Muscle of arm (tissue), 12 donors: ENCODE data around the gene TPBG. TPM values are rescaled to one million over a fixed set of nuclear protein-coding genes. Genes with fewer than 3 reads are reported as not detected.
"Not testable (repeated sequence)": the region's sequence is repeated elsewhere in the genome, so short reads cannot be mapped to it uniquely, and the experiment has no call there.

Experiments used
- DNase-seq: peaks from one replicate; pipeline ENCODE4 v3.0.0-alpha.2; 2013
- polyA plus RNA-seq, 12 donors: library from polyadenylated mRNA; unstranded; fragments of 120-200 nt; gene quantifications; one replicate each; pipeline ENCODE4 v1.2.1, GENCODE V29; 2013; ENCODE audit not compliant: insufficient read length in 12 of 12

TPBG gene
- polyA plus RNA-seq, 12 donors = 7.7 to 26.5 (median 13.2) TPM; not detected in 1

DNA sequence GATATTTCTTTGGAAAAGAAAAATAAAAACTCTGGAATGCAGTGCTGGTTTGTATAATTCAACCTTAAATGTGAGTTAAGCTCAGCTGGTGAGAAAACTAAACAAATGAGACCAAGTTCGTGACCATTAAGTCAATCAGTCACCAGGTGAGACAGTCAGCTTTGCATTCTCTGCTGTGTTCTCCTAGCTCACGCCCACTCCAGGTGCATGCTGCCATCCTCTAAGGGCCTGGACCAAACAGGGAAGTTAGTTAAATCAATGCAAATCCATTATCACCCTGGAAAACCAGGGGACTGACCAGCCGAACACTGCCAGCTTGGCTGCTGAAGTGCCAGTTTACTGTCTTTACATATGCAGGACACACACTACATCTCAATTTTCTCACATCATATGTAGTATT lies 7.2 kb downstream of the TPBG start:
- no peak for DNase-seq

DNA sequence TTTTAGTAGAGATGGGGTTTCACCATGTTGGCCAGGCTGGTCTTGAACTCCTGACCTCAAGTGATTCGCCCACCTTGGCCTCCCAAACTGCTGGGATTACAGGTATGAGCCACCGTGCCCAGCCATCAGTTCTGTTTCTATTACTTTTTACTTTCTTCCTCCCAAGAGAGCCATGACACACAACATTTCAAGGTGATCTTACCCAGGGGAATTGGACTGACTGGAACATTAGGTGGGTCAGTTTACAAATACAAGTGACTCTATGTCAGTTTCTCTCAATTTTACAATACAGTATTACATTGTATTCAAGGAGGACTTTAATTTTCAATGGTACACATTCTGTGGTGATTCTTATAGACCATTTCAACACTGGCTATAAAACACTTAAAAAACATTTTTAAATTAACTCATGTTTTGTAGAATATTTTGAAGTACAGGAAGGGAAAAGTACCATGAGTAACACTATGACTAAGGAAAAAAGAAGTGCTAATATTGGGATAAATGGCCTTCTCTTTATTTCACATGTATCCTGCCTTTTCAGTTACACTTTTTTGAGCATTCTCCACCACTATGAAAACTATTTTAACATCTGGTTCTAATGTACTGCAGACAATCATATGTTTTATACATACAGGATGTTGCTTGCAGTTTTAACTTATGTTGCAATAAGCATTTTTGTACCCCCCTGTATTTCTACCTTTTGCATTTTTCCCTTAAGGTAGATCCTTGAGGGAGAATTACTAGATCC lies 8.4 kb downstream of the TPBG start:
- DNase-seq = no peak

DNA sequence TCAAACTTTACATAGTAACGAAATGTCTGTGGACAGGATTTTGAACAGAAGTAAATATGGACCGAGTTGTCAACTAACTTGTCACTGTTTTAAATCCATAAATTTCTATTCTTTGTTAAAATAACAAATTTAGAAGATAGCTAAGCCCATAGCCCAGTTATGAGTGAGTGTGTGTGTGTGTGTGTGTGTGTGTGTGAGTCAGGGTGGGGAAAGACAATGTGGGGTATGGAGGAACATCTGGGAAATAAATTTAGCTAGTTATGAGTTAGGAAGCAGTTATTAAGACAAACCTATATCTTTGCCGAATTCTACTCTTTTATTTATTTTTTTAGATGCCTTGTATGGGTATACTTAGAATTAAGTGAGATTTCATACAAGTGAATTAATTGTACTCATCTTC lies 9.0 kb downstream of the TPBG start:
- DNase-seq = no peak

DNA sequence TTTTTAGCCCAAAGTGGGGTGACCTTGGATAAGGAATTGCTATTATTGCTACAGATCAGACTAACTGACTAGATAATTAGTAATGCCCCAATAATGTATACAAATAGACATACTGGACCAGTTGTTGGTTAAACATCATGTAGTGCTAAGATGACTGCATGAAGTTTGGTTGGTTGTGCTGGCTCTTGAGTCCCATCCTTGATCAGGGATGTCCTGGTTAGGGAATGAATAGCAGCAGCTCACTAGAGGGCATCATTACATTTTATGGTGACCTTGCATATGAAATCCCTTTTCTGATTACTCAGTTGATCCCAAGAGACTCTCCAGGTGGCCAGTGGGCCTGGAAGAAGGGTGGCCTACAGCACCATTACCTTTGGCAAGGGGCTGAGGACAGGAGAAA lies 10.9 kb downstream of the TPBG start:
- DNase-seq = no peak

DNA sequence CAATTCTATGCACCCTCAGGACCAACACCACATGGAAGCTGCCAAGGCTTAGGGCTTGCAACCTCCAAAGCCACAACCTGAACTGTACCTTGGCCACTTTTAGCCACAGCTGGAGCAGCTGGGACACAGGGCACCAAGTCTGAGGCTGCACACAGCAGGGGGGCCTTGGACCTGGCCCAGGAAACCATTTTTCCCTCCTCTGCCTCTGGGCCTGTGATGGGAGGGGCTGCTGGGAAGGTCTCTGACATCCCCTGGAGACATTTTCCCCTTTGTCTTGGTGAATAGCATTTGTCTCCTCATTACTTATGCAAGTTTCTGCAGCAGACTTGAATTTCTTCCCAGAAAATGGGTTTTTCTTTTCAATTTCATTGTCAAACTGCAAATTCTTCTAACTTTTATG lies 13.0 kb downstream of the TPBG start:
- no peak for DNase-seq

DNA sequence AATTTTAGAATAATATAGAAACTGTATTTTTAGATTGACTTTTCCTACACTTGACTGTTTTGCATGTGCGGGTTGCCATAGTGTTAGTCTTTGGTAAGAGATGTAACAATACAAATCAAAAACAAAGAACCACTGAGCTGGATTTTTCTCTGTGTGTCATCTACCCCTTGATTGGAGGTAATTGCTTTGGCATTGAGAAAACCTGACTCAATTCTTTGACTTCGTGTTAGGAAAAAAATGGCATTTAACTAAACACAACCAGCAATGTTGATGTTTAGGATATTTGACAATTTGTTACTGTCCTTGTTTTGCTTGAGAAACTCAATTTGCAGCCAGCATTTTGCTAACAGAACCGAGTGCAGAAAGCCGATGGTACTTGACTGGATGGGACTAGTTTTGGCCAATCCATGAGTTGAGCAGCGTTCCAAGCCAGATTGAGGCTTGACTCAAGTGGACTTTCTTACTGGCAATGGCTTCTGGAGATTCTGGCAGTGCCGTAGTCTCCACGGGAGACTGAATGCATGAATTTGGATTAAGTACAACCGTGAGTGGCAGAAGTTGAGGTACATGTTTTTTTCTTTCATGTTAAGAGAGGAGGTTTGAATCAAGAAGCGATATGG lies 17.1 kb downstream of the TPBG start:
- no peak for DNase-seq

DNA sequence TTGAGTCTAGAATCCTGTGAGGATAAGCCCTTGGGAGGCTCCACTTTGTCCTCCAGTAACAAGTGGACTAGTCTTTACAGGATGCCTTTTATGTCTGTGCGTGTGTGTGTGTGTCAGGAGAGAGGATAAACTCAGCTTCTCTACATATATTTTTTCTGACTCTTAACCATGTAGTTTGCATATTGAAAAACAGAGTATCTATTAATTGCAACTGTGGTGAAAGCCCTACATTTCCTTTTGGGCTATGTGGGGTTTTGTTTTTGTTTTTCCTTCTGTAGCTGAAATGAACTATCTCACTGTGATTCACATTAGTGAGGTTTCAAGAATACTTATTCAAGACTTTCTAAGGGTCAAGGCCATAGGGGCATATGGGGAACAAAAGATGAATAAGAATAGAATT lies 17.7 kb downstream of the TPBG start:
- DNase-seq = no peak

DNA sequence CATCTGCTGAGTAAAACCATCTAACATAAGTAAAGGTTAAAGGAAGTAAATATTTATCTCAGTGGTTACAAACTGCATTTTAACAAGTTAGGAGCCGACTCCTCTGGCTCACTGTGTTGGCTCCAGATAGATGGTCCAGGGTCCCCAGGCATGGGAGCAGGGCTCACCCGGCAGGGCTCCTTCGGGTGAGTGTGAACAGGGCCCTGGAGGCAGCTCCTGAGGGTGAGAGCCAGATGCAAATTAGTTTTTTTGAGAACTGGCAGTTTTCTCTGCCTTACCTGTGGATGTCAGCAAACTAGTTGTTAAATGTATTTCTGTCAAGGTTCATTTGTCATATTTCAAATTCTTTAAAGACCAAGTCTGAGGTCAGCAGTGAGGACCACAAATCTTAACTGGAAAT lies 21.5 kb downstream of the TPBG start:
- DNase-seq = no peak

DNA sequence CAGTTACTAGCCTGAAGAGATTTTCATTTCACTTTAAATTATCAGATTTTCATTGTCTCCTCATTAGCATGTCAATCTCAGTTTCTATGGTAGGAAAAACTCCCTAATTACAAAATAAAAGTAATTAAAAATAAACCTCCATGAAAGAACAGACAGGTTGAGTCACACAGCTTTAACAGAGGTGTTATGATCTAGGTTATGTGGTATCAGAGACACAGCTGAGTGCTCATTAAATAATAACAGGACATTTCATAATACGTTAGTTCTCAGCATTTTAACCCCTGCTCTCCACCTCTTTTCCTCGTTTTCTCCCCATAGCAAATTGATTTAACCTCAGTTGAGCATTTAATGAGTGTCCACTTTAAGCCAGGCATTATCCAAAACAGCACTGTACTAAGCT lies 21.9 kb downstream of the TPBG start:
- DNase-seq = no peak

DNA sequence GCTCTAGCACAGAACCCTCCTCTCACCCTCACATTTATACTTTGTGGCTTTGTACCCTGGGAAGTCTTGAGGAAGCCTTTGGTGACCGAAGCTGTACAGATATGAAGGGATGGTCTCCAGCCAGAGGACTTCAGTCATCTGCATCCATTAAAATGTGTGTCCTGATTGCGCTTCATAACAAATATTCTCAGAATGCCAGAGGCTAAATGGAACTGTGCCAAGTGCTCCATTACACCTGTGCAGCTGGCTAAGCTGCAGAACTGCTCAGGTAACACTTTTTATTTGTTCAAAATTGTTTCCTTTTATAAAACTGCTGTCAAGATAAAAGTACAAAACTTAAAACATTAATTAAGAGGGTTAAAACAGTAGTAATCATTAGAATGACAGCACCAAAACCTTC lies 22.3 kb downstream of the TPBG start:
- DNase-seq = no peak

DNA sequence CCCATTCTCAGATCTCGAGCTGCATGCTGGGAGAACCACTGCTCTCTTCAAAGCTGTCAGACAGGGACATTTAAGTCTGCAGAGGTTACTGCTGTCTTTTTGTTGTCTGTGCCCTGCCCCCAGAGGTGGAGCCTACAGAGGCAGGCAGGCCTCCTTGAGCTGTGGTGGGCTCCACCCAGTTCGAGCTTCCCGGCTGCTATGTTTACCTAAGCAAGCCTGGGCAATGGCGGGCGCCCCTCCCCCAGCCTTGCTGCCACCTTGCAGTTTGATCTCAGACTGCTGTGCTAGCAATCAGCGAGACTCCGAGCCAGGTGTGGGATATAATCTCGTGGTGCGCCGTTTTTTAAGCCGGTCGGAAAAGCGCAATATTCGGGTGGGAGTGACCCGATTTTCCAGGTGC lies 31.2 kb downstream of the TPBG start:
- not testable (repeated sequence) for DNase-seq

DNA sequence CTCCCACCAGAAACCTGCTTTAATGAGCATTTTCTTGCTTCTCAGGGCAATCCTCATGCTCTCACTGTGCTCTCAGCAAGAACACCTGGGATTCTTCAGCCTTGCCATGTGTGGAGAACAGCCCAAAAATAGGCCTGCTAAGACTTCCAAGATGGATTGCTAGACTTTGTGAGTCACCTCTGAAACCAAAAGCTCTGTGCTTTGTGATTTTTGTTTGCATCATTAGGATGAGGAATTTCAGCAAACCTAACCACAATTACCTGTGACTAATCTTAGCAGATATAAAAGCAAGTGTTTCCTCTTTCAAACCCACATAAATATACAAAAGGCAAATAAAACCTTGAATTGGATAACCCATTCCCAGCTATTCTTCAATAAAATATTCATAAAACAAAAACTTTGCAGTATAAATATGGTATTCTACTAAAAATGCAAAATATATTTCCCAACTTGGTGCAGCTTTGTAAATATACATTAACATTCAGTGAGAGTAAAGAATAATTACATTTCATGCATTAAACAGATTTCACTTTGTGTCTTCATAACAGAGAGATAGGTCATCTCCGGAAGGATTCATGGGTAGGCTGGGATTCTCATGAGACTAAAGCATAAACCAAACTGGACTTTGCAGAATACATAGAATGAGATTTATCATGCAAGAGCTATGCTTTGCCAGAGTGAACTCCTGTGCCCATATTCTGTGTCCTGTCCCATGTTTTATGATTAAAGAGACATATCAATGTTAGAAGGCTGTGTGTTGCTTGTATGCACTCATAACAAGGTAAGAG lies 33.5 kb downstream of the TPBG start:
- DNase-seq = no peak

DNA sequence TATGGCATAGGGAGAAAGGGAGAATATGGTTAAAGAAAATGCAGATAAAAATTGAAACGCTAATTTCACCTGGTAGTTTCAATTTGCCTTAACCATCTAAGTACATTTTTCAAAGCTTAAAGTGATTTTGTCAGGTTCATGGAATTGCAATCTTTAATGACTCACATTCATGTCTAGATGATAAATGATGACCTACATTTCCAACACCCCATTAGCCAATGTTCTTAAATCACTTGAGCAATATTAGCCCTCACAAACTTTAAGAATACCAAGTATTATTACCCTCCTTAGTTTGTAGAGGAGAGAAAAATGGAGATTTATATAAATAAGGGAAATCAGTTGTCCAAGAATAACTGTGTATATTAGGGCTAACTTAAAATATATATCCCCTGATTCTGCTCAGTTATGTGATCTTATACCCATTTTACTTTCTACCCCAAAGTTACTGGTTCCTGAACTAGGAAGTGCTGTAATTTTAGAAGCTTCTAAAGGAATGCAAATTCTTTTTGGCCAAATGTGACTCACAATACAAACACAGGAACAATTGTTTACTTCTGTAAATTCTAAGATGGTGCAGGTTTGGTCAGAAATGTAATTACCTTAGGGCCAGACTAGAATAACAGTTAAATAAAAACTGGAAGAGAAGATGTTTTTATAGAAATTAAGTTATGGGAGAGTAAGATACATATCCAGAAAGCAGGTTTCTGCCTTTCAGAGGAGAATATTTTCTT lies 34.5 kb downstream of the TPBG start:
- DNase-seq = no peak

DNA sequence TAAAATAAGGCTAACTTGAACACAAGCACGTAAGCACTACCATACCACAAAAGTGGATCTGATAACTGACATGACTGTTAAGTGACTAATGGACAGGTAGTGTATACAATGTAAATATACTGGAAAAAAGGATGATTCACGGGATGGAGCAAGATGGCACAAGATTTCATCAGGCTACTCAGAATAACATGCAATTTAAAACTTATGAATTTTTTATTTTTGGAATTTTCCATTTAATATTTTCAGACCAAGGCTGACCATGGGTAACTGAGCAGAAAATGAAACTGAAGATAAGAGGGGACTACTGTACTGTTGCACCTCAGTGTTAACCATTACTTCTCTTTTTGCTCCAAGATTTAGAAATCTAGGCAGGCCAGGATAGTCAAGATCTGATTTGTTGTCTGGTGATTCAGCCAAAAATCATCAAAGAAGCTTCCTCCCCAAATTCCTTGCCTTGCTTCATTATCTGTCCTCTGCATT lies 45.4 kb downstream of the TPBG start:
- DNase-seq = no peak

DNA sequence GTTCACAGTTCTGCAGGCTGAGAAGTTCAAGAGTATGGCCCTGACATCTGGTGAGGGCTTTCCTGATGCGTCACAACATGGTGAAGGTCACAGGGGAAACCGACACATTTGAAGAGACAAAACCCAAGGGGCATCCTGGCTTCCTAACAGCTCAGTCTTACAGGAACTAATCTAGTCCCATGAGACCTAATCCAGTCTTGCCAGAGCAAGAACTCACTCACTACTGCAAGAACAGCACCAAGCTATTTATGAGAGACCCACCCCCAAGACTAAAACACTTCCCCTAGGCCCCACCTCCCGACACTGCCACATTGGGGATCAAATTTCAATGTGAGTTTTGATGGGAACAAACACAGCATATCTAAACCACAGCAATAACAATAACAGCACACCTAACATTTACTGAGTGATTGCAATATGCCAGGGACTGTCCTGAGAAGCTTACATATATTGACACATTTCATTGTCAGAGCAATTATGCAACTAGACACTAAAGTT lies 46.6 kb downstream of the TPBG start:
- no peak for DNase-seq

DNA sequence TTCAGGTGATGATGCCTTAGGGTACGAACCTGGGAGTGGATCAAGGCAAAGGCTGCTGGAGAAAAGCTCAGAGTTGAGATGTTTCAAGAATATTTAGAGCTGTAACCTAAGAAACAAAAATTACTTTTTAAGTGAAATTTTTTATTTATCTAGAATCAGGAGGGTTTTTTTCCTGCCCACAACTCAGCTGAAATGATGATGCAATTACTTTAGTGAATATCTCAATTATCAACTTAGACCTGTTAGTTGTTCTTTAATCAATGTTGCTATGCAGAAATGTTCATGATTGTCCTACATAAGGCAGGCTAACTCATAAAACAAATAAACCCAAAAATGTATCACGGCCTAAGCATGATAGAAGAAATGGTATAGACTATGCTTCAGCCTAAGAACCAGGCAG lies 50.3 kb downstream of the TPBG start:
- DNase-seq = no peak

DNA sequence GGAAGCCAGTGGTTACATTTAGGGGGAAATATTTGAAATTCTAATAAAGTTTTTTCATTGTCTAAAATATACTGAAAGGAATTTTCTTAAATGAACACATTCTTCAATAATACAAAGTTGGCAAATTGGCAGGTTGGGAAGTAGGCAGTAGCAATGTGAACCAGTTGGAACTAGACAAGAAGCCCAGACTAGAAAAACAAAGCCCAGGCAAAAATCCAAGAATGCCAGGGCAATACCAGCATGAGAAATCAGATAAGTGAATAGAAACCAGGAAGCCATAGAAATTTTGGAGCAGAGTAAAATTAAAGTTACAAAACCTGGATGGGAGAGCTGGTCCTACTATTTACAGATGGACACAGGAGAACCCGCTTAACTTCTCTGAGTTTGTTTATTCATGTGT lies 52.2 kb downstream of the TPBG start:
- no peak for DNase-seq

DNA sequence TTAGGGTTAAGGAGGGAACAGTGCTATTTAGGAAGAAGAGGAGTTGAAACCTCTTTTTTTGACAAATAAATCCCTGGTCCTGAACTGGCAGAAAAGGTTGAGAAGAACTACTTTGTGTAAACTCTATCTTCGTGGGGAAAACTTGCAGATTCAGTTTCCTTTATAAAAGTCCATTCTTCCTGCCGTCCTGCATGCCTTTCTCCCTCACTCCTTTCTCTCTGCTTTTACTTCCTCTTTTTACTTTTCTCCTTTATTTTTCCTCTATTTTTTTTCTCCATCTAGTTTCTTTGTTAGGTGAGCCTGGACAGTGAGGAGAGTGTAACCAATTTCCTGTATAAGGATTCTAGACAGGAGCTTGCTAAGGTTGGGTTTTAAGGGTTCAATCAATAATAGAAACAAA lies 52.7 kb downstream of the TPBG start:
- DNase-seq = no peak
